Measurements from ENCODE around the gene TMEM138. TPM values are rescaled to one million over a fixed set of nuclear protein-coding genes. Genes with fewer than 3 reads are reported as not detected.

TMEM138 gene
- total and polyA plus RNA-seq, 4 donors: 31.9 to 71.3 (median 39.8) TPM

GRCh38 chr11:61418136-61418535 is 56.0 kb downstream of the TMEM138 start:
- Histone ChIP-seq H3K36me3 (ENCODE audit: control insufficient read depth in 1 of 2, insufficient read depth in 2 of 2, low read length in 1 of 2) (peaks cover 17 to 21% of the 10 kb centered on the region in 2 donors), H3K27me3 (ENCODE audit: control insufficient read depth in 1 of 2, insufficient read depth in 2 of 2, low read length in 1 of 2) (no peaks in the 10 kb centered on the region)
- ATAC-seq (ENCODE audit: low FRiP score): no peak

More at GRCh38 chr11:61418136-61418535, 56.0 kb downstream of the TMEM138 start:
- Histone ChIP-seq H3K4me1 (ENCODE audit: control insufficient read depth in 1 of 2, insufficient read depth in 2 of 2, low read length in 2 of 2) (no peaks in the 10 kb centered on the region), H3K27ac (ENCODE audit: low read depth in 1 of 2, low read length in 2 of 2) (no peak overlapping the region), H3K4me3 (ENCODE audit: low read length in 2 of 2) (no peak overlapping the region), H3K9me3 (ENCODE audit: control insufficient read depth, low read length) (no peaks in the 10 kb centered on the region)
- intact Hi-C loops (cut with DNase I): no loop called here
- DNase-seq: no peak

Other genes starting within 250 kb of the TMEM138 start
- gene VPS37C, start 200.9 kb upstream of the TMEM138 start, total RNA-seq: 10 to 100 TPM; 29.8 to 39.9 TPM
- gene VPS37C, start 200.9 kb upstream of the TMEM138 start, polyA plus RNA-seq: 10 to 100 TPM; 12.7 to 14.0 TPM
- 1 to 10 TPM in 1 of 2 donors, not detected in 1; 1.8 TPM for gene PGA3, start 158.9 kb upstream of the TMEM138 start, total RNA-seq
- gene PGA3, start 158.9 kb upstream of the TMEM138 start, polyA plus RNA-seq: 1 to 10 TPM; 2.5 to 9.5 TPM
- gene PGA4, start 140.0 kb upstream of the TMEM138 start, total RNA-seq: 1 to 10 TPM; 1.3 to 2.6 TPM
- gene PGA4, start 140.0 kb upstream of the TMEM138 start, polyA plus RNA-seq: 1 to 10 TPM in 1 of 2 donors, under 1 TPM in 1; 0.74 to 6.3 TPM
- 1 to 10 TPM in 1 of 2 donors, not detected in 1; 1.0 TPM for gene PGA5, start 121.2 kb upstream of the TMEM138 start, total RNA-seq
- under 1 TPM in 1 of 2 donors, not detected in 1; 0.10 TPM for gene PGA5, start 121.2 kb upstream of the TMEM138 start, polyA plus RNA-seq
- 1 to 10 TPM; 3.0 to 5.6 TPM for gene VWCE, start 67.1 kb upstream of the TMEM138 start, total RNA-seq
- 1 to 10 TPM in 1 of 2 donors, not detected in 1; 2.0 TPM for gene VWCE, start 67.1 kb upstream of the TMEM138 start, polyA plus RNA-seq
- gene DDB1, start 29.3 kb upstream of the TMEM138 start, total RNA-seq: 100 to 1,000 TPM; 134 to 148 TPM
- gene DDB1, start 29.3 kb upstream of the TMEM138 start, polyA plus RNA-seq: 10 to 100 TPM; 44.2 to 80.1 TPM
- 10 to 100 TPM; 18.9 to 30.4 TPM for gene TKFC, start 29.1 kb upstream of the TMEM138 start, total RNA-seq
- 10 to 100 TPM; 23.1 to 82.0 TPM for gene TKFC, start 29.1 kb upstream of the TMEM138 start, polyA plus RNA-seq
- gene CYB561A3, start 492 bp upstream of the TMEM138 start, total RNA-seq: 10 to 100 TPM; 19.1 to 36.4 TPM
- 10 to 100 TPM; 20.2 to 47.4 TPM for gene CYB561A3, start 492 bp upstream of the TMEM138 start, polyA plus RNA-seq
- gene TMEM216, start 30.2 kb downstream of the TMEM138 start, total RNA-seq: 10 to 100 TPM; 10.8 to 13.3 TPM
- 10 to 100 TPM; 14.0 to 14.4 TPM for gene TMEM216, start 30.2 kb downstream of the TMEM138 start, polyA plus RNA-seq
- gene CPSF7, start 67.6 kb downstream of the TMEM138 start, total RNA-seq: 10 to 100 TPM; 75.8 to 89.4 TPM
- 10 to 100 TPM; 19.8 to 54.2 TPM for gene CPSF7, start 67.6 kb downstream of the TMEM138 start, polyA plus RNA-seq
- gene SDHAF2, start 67.8 kb downstream of the TMEM138 start, total RNA-seq: 10 to 100 TPM; 33.0 to 40.0 TPM
- gene SDHAF2, start 67.8 kb downstream of the TMEM138 start, polyA plus RNA-seq: 10 to 100 TPM; 32.3 to 37.7 TPM
- gene LRRC10B, start 146.4 kb downstream of the TMEM138 start, total RNA-seq: 1 to 10 TPM; 1.1 to 2.8 TPM
- gene LRRC10B, start 146.4 kb downstream of the TMEM138 start, polyA plus RNA-seq: under 1 TPM in 1 of 2 donors, not detected in 1; 0.13 TPM
- gene SYT7, start 218.7 kb downstream of the TMEM138 start, total RNA-seq: 1 to 10 TPM; 1.0 to 2.3 TPM
- gene SYT7, start 218.7 kb downstream of the TMEM138 start, polyA plus RNA-seq: under 1 TPM; 0.20 to 0.88 TPM